ENCODE results near the gene FFAR1.

- no peak for TF ChIP-seq CTCF (conservative IDR thresholded peaks at IDR 0.05 in 1 of 2, IDR thresholded peaks at IDR 0.05 in 1 of 2; ENCODE audit: low read depth in 1 of 2, low read length in 2 of 2)
- no peak for TF ChIP-seq EZH2 (IDR thresholded peaks at IDR 0.05; ENCODE audit: low read length, missing control alignments)
Measured at GRCh38 chr19:35378356-35378755, 30.7 kb downstream of the FFAR1 start.

Measured in fibroblast of lung (primary cell).